AG04449 (cell line): ENCODE results near the gene NCAM1.

Source experiments
- CTCF ChIA-PET: fragments of 350-600 bp; formaldehyde crosslinking; extraction: SDS; loops from one replicate; lab custom pipeline; 2021; ENCODE audit warnings: antibody characterized with exemption; lab: Yijun Ruan, JAX
- POLR2A ChIA-PET: fragments of 400-600, 350-600 bp; formaldehyde crosslinking; extraction: SDS; loops from one replicate; lab custom pipeline; 2020; ENCODE audit warnings: antibody characterized with exemption, inconsistent platforms; lab: Yijun Ruan, JAX
- DNase-seq: peaks from one replicate; pipeline ENCODE4 v3.0.0-alpha.2; 2010; ENCODE audit warnings: low read depth, low spot score
- H3K4me3 ChIP-seq: 2 replicates; pipeline ENCODE4 v1.5.1; 2011; ENCODE audit warnings: low read depth, mild to moderate bottlenecking, control low read depth, low read length
- CTCF ChIP-seq: IDR thresholded peaks from one replicate; pipeline ENCODE4 v1.5.1; 2011; ENCODE audit warnings: mild to moderate bottlenecking, moderate library complexity, low read length, control low read depth, inconsistent platforms; ENCODE audit not compliant: insufficient read depth; ENCODE audit errors: missing control alignments

NCAM1 gene

GRCh38 chr11:113193016-113193415 is 231.8 kb downstream of the NCAM1 start:
- no peak for DNase-seq
- ChIA-PET CTCF (no interaction called here), POLR2A (no interaction called here)
- no peak for TF ChIP-seq CTCF
- H3K4me3 ChIP-seq, result no peak overlapping the region

- DNase-seq, result no peak
- POLR2A ChIA-PET, result no interaction called here
- no peak overlapping the region for H3K4me3 ChIP-seq
- CTCF ChIA-PET, result no interaction called here
- TF ChIP-seq CTCF, result no peak
Observed at GRCh38 chr11:113193946-113194345, 232.7 kb downstream of the NCAM1 start.

GRCh38 chr11:113195728-113196127 is 234.5 kb downstream of the NCAM1 start:
- ChIA-PET POLR2A (no interaction called here), CTCF (no interaction called here)
- no peak for TF ChIP-seq CTCF
- no peak for DNase-seq
- no peak overlapping the region for H3K4me3 ChIP-seq

DNA sequence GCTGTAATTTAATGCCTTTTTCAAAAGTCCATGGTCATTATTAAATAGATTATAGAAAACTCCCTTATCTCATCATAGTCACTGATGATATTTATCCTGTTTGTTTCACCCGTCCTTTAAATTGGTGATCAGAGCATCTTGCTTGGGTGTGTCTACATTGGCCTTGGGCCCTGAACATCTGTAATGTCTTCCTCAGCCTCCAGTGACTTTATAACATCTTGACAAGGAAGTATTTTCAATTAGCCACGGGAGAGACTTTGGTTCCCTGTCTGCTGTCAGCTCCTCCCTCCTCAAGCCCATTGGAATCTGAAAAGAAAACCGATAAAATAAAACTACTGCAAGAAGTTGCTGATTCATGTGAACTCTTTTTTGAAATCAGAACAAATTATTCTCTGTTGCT is 236.2 kb downstream of the NCAM1 start:
- no peak for TF ChIP-seq CTCF
- POLR2A ChIA-PET, result no interaction called here
- H3K4me3 ChIP-seq, result no peak overlapping the region
- no peak for DNase-seq
- CTCF ChIA-PET, result no interaction called here

GRCh38 chr11:113198972-113199661 is 237.9 kb downstream of the NCAM1 start:
- TF ChIP-seq CTCF, result no peak
- H3K4me3 ChIP-seq, result no peak overlapping the region
- ChIA-PET POLR2A (no interaction called here), CTCF (no interaction called here)
- no peak for DNase-seq

DNA sequence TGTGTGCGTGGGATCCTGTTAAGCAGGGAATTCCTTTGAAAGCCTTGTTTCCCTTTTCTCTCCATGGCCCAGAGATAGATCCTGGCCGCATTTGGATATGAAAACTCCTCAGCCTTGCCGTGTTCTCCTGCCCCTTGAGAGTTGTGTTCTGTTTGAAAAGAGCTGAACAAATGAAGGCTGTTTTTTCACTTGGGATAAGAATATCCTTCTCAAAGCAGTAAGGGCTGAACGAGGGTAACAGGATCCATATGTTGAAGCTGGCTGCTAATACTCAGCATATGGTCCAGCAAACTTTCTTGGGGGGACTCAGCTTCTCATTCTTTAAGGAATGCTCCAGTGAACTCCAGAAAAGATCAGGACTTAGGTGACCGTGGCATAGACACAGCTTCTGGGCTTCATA is 238.6 kb downstream of the NCAM1 start:
- ChIA-PET CTCF (no interaction called here), POLR2A (no interaction called here)
- no peak for TF ChIP-seq CTCF
- no peak for DNase-seq
- H3K4me3 ChIP-seq, result no peak overlapping the region
